NCI-H1092 (cell line): ENCODE results near the gene RGL2.
"Not testable (repeated sequence)": the region's sequence is repeated elsewhere in the genome, so short reads cannot be mapped to it uniquely, and the experiment has no call there.

Experiments used
- DNase-seq: peaks from one replicate; lab custom pipeline; 2025; lab: John Stamatoyannopoulos, UW

Gene RGL2

GRCh38 chr6:33273129-33273923 lies 25.4 kb downstream of the RGL2 start:
- DNase-seq = no peak

GRCh38 chr6:33272275-33273128 lies 26.2 kb downstream of the RGL2 start:
- no peak for DNase-seq

DNA sequence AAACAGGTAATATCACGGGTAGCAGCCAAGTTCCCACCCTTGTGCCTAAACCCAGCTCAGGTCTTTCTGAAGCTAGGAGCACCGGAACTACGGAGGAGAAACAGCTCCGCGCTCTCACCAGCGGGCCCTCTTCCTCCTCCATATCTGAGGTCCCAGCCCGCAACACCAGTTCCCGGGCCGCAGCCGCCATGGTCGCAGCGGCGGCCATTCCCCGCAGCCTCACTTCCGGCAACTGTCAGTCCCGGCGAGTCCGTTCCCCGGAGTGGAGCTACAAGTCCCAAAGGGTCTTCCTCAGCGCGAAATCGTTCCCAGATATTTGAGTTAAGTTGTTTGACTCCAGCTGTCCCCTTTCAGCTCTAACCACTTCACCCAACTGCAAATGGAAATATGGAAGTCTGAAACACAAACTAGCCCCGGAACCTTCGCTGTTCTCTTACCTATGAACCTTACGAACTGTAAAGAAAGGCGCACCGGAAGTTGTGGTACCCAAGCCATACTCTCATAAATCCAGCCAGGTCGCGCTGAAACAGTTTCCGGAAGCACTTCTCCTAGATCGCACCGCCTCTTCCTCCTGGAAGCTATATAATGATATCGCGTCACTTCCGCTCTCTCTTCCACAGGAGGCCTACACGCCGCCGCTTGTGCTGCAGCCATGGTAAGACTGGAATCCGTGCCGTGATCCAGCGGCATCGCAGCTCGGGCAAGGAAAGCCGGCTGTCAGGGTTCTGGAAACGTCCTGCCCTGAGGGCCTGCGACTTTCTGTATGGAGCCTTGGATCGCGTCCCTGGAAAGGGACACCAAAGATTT lies 27.1 kb downstream of the RGL2 start, which contains the start of the genes RPS18 and VPS52:
TSS of gene RPS18 (plus strand) at position 608 of the 807 bp plus-strand sequence. CDS start at position 653, 45 bp downstream.
TSS of gene VPS52 (minus strand) at position 409 of the 807 bp plus-strand sequence. CDS start at position 208, 201 bp downstream.
- DNase-seq = peak; percentile 95

DNA sequence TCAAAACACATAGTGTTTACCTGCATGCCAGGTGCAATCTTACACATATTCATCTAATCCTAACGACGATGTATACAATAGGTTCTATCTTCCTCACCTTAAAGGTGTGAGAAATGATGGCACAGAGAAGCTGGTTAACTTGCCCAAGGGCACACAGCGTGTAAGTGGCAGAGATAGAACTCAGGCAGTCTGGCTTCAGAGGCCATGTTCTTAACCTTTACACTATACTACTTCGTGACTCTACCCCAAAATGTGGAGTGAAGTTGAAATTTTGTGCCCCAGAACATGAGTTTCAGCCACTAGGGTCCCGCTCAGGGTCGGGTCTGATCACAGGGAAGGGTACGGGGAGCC lies 27.6 kb downstream of the RGL2 start:
- no peak for DNase-seq

GRCh38 chr6:33264015-33264414 lies 34.7 kb downstream of the RGL2 start:
- no peak for DNase-seq

DNA sequence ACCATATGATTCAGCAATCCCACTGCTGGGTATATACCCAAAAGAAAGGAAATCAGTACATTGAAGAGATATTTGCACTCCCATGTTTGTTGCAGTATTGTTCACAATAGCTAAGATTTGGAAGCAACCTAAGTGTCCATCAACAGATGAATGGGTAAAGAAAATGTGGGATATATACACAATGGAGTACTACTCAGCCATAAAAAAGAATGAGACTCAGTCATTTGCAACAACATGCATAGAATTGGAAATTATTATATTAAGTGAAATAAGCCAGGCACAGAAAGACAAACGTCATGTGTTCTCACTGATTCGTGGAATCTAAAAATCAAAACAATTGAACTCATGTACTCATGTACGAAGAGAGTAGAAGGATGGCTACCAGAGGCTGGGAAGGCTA lies 36.3 kb downstream of the RGL2 start:
- DNase-seq = not testable (repeated sequence)

- no peak for DNase-seq
Measured at GRCh38 chr6:33259032-33259431, 39.7 kb downstream of the RGL2 start.

DNA sequence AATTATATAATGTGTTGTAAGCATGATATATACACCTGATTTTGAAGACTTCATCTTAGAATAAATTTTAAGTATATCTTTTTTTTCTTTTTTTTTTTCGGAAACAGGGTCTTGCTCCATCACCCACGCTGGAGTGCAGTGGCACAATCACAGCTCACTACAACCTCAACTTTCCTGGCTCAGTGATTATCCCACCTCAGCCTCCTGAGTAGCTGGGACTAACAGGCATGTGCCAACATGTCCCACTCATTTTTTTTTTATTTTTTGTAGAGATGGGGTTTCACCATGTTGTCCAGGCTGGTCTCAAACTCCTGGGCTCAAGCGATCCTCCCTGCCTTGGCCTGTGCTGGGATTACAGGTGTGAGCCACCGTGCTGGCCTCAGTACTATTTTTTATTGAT lies 44.2 kb downstream of the RGL2 start:
- DNase-seq = no peak

DNA sequence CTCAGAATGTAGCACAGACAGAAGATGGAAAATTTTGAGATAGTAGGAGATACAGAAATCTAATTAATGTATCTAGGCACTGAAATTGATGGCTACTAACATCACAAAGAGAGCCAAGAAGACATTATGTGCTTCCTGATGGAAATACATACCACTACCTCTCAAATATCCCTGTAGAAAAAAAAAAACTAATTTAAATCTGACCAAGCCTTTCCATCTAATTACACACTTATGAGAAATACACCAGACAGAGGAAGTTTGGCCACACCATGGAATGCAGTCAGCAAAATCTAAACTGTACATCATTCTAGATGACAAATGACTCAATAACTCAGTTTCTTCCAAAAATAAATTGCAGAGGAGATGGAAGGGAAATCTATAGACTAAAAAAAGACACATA lies 46.0 kb downstream of the RGL2 start:
- no peak for DNase-seq

DNA sequence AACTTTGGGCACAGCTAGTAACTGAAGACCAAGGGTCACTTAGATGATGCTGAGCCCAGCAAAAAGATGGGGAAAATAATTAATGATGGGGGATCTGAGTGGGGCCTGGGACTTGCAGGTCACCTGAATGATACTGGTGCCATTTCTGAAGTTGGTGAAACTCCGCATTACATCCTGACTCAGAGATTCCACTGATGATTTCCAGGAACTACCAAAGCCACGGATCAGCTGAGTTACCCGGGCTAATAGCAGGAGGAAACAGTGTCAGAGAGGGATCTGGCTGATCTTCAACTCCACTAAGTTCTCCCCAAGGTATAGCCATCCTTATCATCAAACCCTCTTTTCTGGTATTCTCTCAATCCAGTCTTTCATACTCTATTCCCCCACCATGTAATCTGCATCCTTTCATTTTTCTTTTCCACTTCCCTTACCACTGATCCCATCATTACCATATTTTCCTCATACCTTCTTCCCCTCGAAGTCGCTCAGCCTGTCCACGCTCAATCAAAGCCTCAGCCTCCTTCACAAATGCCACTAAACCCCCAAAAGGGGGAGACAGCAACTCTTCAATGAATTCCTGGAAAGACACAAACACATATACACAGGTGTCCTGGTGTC lies 47.2 kb downstream of the RGL2 start:
- no peak for DNase-seq

- DNase-seq = no peak
Measured at GRCh38 chr6:33250731-33251130, 48.0 kb downstream of the RGL2 start.

- no peak for DNase-seq
Measured at GRCh38 chr6:33249732-33250630, 48.8 kb downstream of the RGL2 start.

- peak; percentile 95 for DNase-seq
Measured at GRCh38 chr6:33248932-33249731, 49.6 kb downstream of the RGL2 start.

DNA sequence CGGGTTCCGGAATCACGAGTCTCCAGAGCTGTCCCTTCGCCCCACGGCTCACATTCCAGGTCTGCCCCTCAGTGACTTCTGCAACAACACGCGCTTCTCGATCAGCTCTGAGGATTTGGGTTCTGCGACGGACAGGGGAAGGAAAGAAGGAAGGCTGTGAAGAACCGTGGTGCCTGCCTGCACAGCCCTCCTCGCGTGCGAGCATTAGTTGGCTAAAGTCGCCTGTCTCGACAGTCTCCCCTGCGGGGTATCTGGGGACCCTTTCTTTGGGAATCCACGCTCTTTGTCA lies 50.2 kb downstream of the RGL2 start:
- no peak for DNase-seq

DNA sequence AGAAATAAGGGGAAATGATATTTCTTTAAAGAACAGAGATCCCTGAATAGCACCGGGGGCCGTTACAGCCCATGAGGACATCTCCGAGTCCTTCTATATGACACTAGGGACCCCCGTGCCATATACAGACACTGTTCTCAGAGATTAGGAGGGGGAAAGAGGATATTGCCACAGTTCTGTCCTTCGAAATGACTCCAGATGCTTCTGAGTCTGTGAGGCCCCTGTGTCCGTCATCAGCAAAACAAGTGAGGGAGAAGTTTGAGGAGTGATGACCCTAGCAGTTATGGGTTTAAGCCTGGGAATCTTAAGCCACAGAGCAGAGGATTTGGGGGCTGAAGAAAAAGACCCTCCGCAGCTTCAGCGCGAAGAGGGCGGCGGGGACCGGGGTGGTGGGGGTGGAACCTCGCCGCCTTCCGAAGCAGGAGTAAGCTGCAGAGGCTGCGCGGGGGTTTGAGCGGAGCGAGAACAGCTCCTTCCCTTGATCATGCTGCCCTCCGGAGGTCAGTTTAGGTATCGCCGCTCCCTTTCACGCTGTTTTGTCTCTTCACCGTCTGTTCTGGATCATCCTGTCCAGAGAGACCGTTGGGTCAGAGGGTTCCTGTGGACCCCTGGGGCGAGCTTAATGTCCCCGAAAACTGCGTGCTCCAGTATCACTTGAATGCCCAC lies 50.6 kb downstream of the RGL2 start:
- peak; percentile 62 for DNase-seq

DNA sequence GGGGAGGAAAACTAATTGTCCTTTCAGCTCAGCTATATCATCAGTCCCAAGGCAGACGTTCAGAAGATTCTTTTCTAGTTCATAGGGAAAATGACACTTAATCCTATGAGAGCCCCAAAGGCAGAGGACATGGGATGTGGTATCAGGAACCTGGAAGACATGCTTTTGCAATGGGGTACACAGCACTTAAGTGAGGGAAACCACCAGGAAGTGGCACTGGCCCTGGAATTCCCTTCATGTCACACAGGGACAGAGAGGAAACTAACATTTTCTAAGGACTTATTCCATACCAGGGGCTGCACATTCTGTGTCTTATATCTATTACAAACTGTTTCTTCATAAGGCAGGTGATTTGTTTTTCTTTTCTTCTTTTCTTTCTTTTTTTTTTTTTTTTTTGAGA lies 55.3 kb downstream of the RGL2 start:
- no peak for DNase-seq

DNA sequence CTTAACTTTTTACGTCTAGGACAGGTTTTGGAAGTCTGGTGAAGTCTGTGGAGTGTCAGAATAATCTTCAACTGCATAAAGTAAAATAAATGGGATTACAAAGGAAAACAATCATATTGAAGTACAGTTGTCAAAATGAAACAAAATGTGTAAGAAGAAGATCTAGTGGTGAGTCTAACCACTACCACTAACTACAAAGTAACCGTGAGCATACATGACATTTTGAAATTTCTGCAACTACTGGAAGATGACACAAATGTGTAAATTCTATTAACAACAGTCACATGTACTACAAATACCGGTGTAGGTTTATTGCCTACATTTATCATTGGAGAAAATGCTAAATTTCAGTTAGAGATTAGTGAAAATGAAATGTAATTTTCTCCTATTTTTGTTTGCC lies 56.8 kb downstream of the RGL2 start:
- no peak for DNase-seq
